Stimulated activated CD4-positive, alpha-beta T cell treated with anti-CD3 and anti-CD28 coated beads, Interleukin-2, amount 100 ng/mL, for 48 hours (primary cell): Measurements from ENCODE around the gene STK24.

ENCODE experiments used
- DNase-seq, 2 donors: peaks; one replicate each; pipeline ENCODE4 v3.0.0-alpha.2; 2020

STK24 gene

GRCh38 chr13:98528663-98529064, 48.2 kb downstream of the STK24 start:
- no peak for DNase-seq

- DNase-seq: no peak
Measured at GRCh38 chr13:98527526-98527925, 49.4 kb downstream of the STK24 start.

GRCh38 chr13:98526182-98526512, 50.8 kb downstream of the STK24 start:
- DNase-seq: no peak

- DNase-seq: no peak
Measured at GRCh38 chr13:98525456-98526181, 51.3 kb downstream of the STK24 start.

GRCh38 chr13:98524793-98525192, 52.1 kb downstream of the STK24 start:
- no peak for DNase-seq

- DNase-seq: no peak
Measured at GRCh38 chr13:98524391-98524790, 52.5 kb downstream of the STK24 start.

GRCh38 chr13:98523455-98524102, 53.3 kb downstream of the STK24 start:
- DNase-seq: no peak

GRCh38 chr13:98522371-98522770, 54.5 kb downstream of the STK24 start:
- DNase-seq: no peak

- DNase-seq: no peak
Measured at GRCh38 chr13:98521461-98522247, 55.3 kb downstream of the STK24 start.

GRCh38 chr13:98520674-98521449, 56.0 kb downstream of the STK24 start:
- no peak for DNase-seq

- DNase-seq: no peak
Measured at GRCh38 chr13:98519976-98520375, 56.9 kb downstream of the STK24 start.

- DNase-seq: peak in 1 of 2 donors; percentile 23
Measured at GRCh38 chr13:98517576-98518310, 59.2 kb downstream of the STK24 start.

- DNase-seq: no peak
Measured at GRCh38 chr13:98515818-98516465, 61.0 kb downstream of the STK24 start.

- no peak for DNase-seq
Measured at GRCh38 chr13:98514288-98514687, 62.6 kb downstream of the STK24 start.

GRCh38 chr13:98513837-98514236, 63.1 kb downstream of the STK24 start:
- DNase-seq: no peak

GRCh38 chr13:98512774-98513665, 63.9 kb downstream of the STK24 start:
- no peak for DNase-seq

- no peak for DNase-seq
Measured at GRCh38 chr13:98511435-98511834, 65.5 kb downstream of the STK24 start.

GRCh38 chr13:98510156-98510509, 66.8 kb downstream of the STK24 start:
- DNase-seq: no peak

GRCh38 chr13:98509271-98510155, 67.4 kb downstream of the STK24 start:
- peak in 1 of 2 donors; percentile 34 for DNase-seq

- DNase-seq: no peak
Measured at GRCh38 chr13:98508685-98509084, 68.2 kb downstream of the STK24 start.
